ENCODE data around the gene AK5. TPM values are rescaled to one million over a fixed set of nuclear protein-coding genes. Genes with fewer than 3 reads are reported as not detected.

The AK5 gene
- total and polyA plus RNA-seq, 2 donors (not counting 1 experiment from before 2014, with no cell fraction given) = 0.18 TPM; not detected in 1

DNA sequence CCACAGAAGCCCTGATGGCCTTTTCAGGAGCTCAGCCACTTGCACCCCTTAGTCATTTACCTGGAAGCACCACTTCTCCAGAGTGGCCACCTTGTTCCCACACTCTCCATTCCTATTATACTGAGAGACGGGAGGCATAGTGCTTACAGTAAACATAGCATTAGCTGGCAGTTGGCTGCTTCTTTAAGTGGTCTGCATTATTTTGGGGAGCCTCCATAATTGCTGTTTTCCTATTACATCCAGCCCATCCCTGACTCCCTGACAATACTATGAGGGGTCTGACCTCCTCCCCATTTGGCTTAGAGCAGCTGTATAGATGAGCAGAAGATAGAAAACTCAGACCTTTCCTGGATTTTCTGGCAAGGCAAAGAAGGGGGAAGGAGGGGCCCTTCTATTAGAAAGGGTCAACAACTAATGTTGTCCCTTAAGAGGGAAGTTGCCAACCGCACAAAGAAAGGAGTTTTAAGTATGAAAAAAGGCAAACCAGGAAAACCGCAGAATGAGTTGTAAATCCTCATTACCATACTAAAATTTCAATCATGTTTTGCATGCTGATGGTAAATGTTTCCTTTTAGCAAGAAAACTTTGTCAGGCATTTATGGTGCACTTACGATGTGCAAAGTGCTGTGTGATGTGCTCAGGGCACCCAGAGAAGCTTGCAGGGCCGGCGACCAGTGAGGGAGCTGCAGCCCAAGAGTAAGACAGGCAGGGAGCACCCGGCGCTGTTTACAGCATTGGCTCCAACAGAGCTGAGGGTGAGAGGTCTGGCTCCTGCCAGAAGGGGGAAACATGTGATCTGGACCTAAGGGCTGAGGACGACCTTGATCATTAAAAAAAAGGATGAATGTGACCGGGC is 233.3 kb downstream of the AK5 start:
- no peaks in the 10 kb centered on the region for H3K4me1 ChIP-seq (ENCODE audit: control insufficient read depth in 2 of 2, insufficient read depth in 2 of 2, low read length in 2 of 2)
- DNase-seq (no peak), ATAC-seq (ENCODE audit: low read depth) (no peak)
- intact Hi-C loops (cut with micrococcal nuclease) = no loop called here
- no peaks in the 10 kb centered on the region for H3K79me2 ChIP-seq (ENCODE audit: control insufficient read depth, insufficient read depth, low read length)
- Mint-ChIP-seq H3K27me3 (peaks cover 7% of the 10 kb centered on the region), H3K27ac (no peak overlapping the region), H3K4me3 (no peak overlapping the region), H3K9me3 (ENCODE audit: insufficient read depth) (no peaks in the 10 kb centered on the region), H3K4me1 (no peaks in the 10 kb centered on the region)
- no peak overlapping the region for H3K27ac ChIP-seq (ENCODE audit: low read length in 2 of 2)
- H3K9me3 ChIP-seq (ENCODE audit: control extremely low read depth in 1 of 3, control insufficient read depth in 2 of 3, insufficient read depth in 1 of 3, low read length in 2 of 3) = peaks cover 0 to 10% (median 0%) of the 10 kb centered on the region in 3 donors
- H3K36me3 ChIP-seq (replicated peaks in 1 of 2; ENCODE audit: control extremely low read depth in 1 of 2, control insufficient read depth in 1 of 2, extremely low read depth in 1 of 2, insufficient read depth in 2 of 2, low read length in 1 of 2) = no peaks in the 10 kb centered on the region
- peaks cover 0 to 3% (median 0%) of the 10 kb centered on the region in 4 experiments for H3K27me3 ChIP-seq (replicated peaks in 1 of 4; ENCODE audit: control extremely low read depth in 1 of 4, control insufficient read depth in 3 of 4, insufficient read depth in 4 of 4, low read length in 3 of 4)
- ChIA-PET POLR2A (no interaction called here), CTCF (interaction anchor here (2.4 kb wide), 1 partner anchor 18 kb away, joined by 6 read pairs; no protein-coding TSS in a partner anchor)
- no peak for TF ChIP-seq EZH2 (IDR thresholded peaks at IDR 0.05; ENCODE audit: borderline replicate concordance, insufficient read depth, low read depth, low read length, poor library complexity, severe bottlenecking)
- TF ChIP-seq, protein P1, sequence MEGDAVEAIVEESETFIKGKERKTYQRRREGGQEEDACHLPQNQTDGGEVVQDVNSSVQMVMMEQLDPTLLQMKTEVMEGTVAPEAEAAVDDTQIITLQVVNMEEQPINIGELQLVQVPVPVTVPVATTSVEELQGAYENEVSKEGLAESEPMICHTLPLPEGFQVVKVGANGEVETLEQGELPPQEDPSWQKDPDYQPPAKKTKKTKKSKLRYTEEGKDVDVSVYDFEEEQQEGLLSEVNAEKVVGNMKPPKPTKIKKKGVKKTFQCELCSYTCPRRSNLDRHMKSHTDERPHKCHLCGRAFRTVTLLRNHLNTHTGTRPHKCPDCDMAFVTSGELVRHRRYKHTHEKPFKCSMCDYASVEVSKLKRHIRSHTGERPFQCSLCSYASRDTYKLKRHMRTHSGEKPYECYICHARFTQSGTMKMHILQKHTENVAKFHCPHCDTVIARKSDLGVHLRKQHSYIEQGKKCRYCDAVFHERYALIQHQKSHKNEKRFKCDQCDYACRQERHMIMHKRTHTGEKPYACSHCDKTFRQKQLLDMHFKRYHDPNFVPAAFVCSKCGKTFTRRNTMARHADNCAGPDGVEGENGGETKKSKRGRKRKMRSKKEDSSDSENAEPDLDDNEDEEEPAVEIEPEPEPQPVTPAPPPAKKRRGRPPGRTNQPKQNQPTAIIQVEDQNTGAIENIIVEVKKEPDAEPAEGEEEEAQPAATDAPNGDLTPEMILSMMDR (IDR thresholded peaks at IDR 0.05) = no peak
- no peak overlapping the region for H2AFZ ChIP-seq (ENCODE audit: insufficient read depth, low read depth, low read length, poor library complexity, severe bottlenecking)
- no peaks in the 10 kb centered on the region for H4K20me1 ChIP-seq (ENCODE audit: control insufficient read depth, insufficient read depth, low read length, poor library complexity, severe bottlenecking)
- H3K4me3 ChIP-seq (ENCODE audit: control extremely low read depth in 1 of 5, extremely low read depth in 1 of 5, insufficient read depth in 1 of 5, low read depth in 2 of 5, low read length in 4 of 5) = no peak overlapping the region
- H3K9ac ChIP-seq (ENCODE audit: low read length) = no peak overlapping the region
- 11% methylated on average over 7 of the region's 10 CpGs for WGBS (ENCODE audit: insufficient coverage)
- no peak overlapping the region for H3K4me2 ChIP-seq (replicated peaks; ENCODE audit: low read depth, low read length, poor library complexity, severe bottlenecking)

DNA sequence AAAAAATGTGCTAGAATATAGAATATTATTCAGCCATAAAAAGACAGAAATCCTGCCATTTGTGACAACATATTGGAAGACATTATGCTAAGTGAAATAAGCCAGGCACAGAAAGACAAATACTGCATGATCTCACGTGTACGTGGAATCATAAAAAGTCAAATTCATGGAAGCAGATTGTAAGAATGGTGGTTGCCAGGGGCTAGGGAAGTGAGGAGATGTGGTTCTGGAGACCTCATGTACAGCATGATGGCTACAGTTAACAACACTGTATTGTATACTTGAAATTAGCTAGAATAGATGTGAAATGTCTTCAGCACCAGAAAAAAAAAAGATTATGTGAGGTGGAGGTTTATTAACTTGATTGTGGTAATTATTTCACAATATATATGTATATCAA is 234.3 kb downstream of the AK5 start:
- ChIA-PET POLR2A (no interaction called here), CTCF (interaction anchor here (2.4 kb wide), 1 partner anchor 17 kb away, joined by 6 read pairs; no protein-coding TSS in a partner anchor)
- no peak overlapping the region for H2AFZ ChIP-seq (ENCODE audit: insufficient read depth, low read depth, low read length, poor library complexity, severe bottlenecking)
- no peaks in the 10 kb centered on the region for H4K20me1 ChIP-seq (ENCODE audit: control insufficient read depth, insufficient read depth, low read length, poor library complexity, severe bottlenecking)
- DNase-seq = no peak
- H3K36me3 ChIP-seq (replicated peaks in 1 of 2; ENCODE audit: control extremely low read depth in 1 of 2, control insufficient read depth in 1 of 2, extremely low read depth in 1 of 2, insufficient read depth in 2 of 2, low read length in 1 of 2) = no peaks in the 10 kb centered on the region
- no peaks in the 10 kb centered on the region for H3K79me2 ChIP-seq (ENCODE audit: control insufficient read depth, insufficient read depth, low read length)
- H3K27me3 ChIP-seq (replicated peaks in 1 of 4; ENCODE audit: control extremely low read depth in 1 of 4, control insufficient read depth in 3 of 4, insufficient read depth in 4 of 4, low read length in 3 of 4) = peaks cover 0 to 3% (median 0%) of the 10 kb centered on the region in 4 experiments
- no peak overlapping the region for H3K9ac ChIP-seq (ENCODE audit: low read length)
- no peak overlapping the region for H3K4me3 Mint-ChIP-seq
- H3K27ac ChIP-seq (ENCODE audit: low read length in 2 of 2) = no peak overlapping the region
- H3K4me1 ChIP-seq (ENCODE audit: control insufficient read depth in 2 of 2, insufficient read depth in 2 of 2, low read length in 2 of 2) = no peaks in the 10 kb centered on the region
- intact Hi-C loops (cut with micrococcal nuclease) = no loop called here
- ATAC-seq (ENCODE audit: low read depth) = no peak
- H3K4me3 ChIP-seq (ENCODE audit: control extremely low read depth in 1 of 5, extremely low read depth in 1 of 5, insufficient read depth in 1 of 5, low read depth in 2 of 5, low read length in 4 of 5) = no peak overlapping the region
- no peak overlapping the region for H3K27ac Mint-ChIP-seq
- 100% methylated on average over 2 of the region's 2 CpGs for WGBS (ENCODE audit: insufficient coverage)
- no peak overlapping the region for H3K4me2 ChIP-seq (replicated peaks; ENCODE audit: low read depth, low read length, poor library complexity, severe bottlenecking)
- TF ChIP-seq EZH2 (IDR thresholded peaks at IDR 0.05; ENCODE audit: borderline replicate concordance, insufficient read depth, low read depth, low read length, poor library complexity, severe bottlenecking) = no peak
- TF ChIP-seq, protein P1 (IDR thresholded peaks at IDR 0.05) = no peak
- peaks cover 0 to 13% (median 0%) of the 10 kb centered on the region in 3 donors for H3K9me3 ChIP-seq (ENCODE audit: control extremely low read depth in 1 of 3, control insufficient read depth in 2 of 3, insufficient read depth in 1 of 3, low read length in 2 of 3)
- H3K9me3 Mint-ChIP-seq (ENCODE audit: insufficient read depth) = no peaks in the 10 kb centered on the region
- peaks cover 7% of the 10 kb centered on the region for H3K27me3 Mint-ChIP-seq
- H3K4me1 Mint-ChIP-seq = no peaks in the 10 kb centered on the region

Measured in B cell (primary cell).